NCI-H1417 (cell line): ENCODE results near the gene EPHA8.
A peak's percentile ranks its signal among the peaks of the same experiment; 100 is the strongest.

Experiments used
- DNase-seq, 3 experiments: peaks; one replicate each; lab custom pipeline; 2025; lab: John Stamatoyannopoulos, UW

EPHA8 gene

GRCh38 chr1:22567197-22567596, 3.9 kb downstream of the EPHA8 start:
- DNase-seq: no peak

DNA sequence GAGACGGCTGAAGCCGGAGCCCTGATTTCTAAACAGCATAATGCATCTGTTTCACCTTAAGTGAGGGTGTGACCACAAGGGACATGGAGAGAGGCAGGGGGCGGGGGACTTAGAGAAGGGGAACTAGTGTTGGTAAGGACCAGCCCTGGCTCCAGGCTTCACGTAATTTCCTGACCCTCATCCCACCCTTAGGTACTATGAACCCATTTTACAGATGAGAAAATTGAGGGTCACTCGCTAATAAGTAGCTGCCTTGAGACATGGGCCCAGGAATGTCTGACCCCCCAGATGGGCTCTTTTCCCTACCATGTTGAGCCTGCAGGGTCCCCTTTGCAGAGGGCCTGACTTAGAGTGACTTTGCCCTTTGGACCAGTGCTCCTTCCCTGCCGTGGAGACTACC, 4.7 kb downstream of the EPHA8 start:
- no peak for DNase-seq

- DNase-seq: no peak
These were observed 6.0 kb downstream of the EPHA8 start for GRCh38 chr1:22569269-22569668.

- DNase-seq: no peak
These were observed 7.0 kb downstream of the EPHA8 start for GRCh38 chr1:22570140-22570909.

- DNase-seq: no peak
These were observed 9.5 kb downstream of the EPHA8 start for GRCh38 chr1:22572818-22573217.

DNA sequence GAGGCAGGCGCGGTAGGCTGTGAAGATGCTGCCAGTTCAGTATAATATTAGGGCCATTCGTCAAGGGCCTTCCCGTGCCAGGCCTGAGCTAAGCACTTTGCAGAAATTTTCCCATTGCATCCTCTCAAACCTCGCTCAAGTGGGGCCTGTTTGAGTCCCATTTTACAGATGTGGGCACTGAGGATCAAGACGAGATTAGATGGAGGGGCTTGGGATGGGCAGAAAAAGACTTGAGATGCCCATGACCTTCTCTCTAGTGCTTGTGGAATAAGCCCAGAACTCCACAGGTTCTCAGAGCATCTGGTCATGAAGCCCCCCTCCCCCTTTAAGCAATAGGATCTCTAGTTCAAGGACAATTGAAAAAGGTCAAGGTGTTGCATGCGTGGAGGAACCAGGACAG, 9.9 kb downstream of the EPHA8 start:
- DNase-seq: no peak

GRCh38 chr1:22575532-22576149, 12.4 kb downstream of the EPHA8 start:
- no peak for DNase-seq

- no peak for DNase-seq
These were observed 12.9 kb downstream of the EPHA8 start for GRCh38 chr1:22576150-22576544.

DNA sequence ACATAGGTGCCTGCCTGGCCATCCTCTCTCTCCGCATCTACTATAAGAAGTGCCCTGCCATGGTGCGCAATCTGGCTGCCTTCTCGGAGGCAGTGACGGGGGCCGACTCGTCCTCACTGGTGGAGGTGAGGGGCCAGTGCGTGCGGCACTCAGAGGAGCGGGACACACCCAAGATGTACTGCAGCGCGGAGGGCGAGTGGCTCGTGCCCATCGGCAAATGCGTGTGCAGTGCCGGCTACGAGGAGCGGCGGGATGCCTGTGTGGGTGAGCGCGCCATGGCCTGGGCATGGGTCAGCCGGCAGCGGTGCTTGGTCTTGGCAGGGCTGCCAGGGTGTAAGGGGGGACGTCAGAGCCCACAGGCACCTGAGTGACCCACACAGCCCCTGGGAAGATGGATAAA, 13.3 kb downstream of the EPHA8 start:
- no peak for DNase-seq

- DNase-seq: no peak
These were observed 15.6 kb downstream of the EPHA8 start for GRCh38 chr1:22578732-22579361.

DNA sequence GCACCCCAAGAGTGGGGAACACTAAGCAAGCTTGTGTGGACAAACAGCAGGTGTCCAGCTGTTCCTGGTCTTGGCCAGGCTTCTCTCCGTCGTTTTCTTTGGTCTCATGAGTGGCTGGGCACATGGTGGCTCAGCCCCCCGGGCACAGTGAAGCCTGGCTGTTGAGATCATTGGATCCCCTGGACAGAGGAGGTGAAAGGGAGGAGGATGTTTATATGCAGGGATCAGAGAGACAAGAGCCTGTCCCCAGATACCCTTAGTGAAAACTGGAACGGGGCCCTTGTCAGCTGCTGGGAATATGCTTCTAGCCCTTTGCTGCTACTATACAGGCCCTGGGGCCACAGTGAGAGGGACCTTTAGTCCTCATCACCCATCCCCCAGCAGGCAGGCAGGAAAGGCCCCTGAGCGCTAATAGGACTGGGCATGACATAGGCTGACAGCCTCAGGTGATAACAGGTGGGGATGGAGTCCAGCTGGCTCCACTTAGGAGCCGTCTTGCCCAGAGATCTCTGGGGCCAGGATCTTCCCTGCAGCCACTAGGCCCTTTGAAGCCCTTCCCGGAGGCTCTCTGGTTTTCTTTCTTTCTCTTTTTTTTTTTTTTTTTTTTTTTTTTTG, 16.4 kb downstream of the EPHA8 start:
- DNase-seq: peak in 2 of 3 experiments; percentile 22 to 56

GRCh38 chr1:22582661-22583635, 19.7 kb downstream of the EPHA8 start:
- DNase-seq: peak in 2 of 3 experiments; percentile 76 to 88

DNA sequence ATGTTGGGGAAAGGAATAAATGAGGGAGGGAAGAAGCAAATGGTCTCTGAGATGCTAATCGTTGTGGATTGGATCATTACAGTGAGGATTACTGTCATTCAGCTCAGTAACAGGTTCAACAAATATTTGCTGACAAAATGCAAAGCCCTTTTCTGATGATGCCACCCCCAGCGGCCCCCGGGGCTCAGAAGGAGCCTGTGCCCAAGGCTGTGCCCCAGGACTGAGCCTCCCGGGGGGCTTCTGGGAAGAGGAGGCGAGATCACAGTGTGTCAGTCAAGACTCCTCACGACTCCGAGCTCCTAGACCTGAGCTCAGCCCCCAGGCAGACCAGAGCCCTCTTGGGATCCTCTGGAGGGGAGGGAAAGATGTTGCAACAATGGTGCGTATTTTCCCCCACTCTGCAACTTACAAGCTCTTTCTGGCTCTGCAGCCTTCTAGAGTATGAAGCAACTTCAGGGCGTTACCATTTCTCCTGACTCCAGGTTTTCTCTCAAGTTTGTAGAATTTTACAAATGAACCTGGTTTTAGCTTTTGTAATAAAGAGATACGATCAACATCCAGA, 20.8 kb downstream of the EPHA8 start:
- DNase-seq: no peak

DNA sequence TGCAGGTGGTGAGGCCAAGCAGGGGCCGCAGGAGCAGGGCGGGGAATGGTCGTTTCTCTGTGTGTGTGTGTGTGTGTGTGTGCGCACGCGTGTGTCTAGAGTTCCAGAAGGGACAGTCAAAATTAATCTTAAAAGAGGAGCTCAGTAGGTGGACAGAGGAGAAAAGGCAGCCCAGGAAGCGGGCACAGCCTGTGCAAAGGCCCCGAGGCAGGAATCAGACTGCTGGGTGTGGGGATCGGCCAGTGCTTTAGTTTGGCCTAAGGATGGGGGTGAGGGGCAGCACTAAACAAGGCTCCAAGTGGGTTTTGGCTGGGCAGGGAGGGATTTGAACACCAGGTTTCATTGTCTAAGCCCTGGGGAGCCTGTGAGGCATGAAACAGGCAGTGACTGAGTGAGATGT, 21.7 kb downstream of the EPHA8 start:
- no peak for DNase-seq

GRCh38 chr1:22585471-22585870, 22.2 kb downstream of the EPHA8 start:
- DNase-seq: no peak

DNA sequence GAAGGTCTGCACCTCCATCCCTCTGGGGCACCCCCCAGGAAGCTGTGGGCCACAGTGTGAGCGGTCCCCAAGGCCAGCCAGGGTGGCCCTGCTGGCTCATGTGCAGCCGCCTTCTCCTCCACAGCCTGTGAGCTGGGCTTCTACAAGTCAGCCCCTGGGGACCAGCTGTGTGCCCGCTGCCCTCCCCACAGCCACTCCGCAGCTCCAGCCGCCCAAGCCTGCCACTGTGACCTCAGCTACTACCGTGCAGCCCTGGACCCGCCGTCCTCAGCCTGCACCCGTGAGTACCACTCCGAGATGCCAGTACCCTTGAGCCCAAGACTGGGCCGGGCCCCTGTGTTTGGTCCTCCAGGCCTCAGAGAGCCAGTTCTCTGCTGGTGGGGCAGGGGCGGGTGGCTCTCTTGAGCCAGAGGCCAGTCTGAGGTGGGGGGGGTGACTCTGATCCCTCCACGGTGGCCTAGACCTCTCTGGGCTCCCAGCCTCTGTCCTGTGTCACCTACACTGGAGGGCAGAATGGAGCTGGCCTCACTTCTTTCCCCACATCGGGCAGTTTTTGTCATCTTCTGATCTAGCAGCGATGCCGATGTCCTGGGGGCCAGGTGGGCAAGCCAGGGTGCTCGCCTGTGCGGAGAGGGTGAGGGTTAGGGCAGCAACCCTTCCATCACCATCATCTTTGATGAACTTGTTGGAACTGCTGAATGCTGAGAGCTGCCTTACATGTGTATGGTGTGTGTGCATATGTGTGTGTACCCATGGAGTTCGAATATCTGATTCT, 23.3 kb downstream of the EPHA8 start:
- DNase-seq: peak in 1 of 3 experiments; percentile 5

GRCh38 chr1:22587247-22587646, 24.0 kb downstream of the EPHA8 start:
- DNase-seq: peak in 1 of 3 experiments; percentile 51

DNA sequence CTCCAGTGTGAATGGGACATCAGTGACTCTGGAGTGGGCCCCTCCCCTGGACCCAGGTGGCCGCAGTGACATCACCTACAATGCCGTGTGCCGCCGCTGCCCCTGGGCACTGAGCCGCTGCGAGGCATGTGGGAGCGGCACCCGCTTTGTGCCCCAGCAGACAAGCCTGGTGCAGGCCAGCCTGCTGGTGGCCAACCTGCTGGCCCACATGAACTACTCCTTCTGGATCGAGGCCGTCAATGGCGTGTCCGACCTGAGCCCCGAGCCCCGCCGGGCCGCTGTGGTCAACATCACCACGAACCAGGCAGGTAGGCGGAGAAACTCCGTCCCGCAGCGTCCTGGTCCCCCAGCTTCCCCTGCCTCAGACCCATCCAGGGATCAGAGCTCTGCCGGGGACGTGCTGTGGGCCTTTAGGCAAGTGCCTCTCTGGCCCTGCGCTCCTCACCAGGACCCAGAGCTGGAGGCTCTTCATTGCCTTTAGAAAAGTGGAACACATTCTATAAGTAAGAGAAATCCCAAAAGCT, 25.7 kb downstream of the EPHA8 start:
- DNase-seq: no peak

DNA sequence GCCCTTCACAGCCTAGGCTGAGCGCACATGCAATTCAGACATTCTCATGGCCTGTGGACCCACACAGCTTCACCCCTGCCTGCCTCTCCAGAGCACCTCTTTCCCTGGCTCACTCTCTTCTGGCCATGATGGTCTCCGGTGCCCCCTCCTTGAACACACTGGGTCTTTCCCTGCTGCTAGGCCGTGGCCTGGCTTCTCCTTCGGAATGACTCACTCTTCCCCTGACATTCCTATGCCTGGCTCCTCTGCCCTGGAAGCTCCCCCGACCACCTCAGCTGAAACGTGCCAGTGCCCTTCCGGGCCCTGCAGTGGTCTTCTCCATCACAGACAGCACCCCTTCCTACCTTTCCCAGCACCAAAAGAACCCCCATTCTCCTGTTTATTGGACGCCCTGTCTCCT, 28.3 kb downstream of the EPHA8 start:
- no peak for DNase-seq

DNA sequence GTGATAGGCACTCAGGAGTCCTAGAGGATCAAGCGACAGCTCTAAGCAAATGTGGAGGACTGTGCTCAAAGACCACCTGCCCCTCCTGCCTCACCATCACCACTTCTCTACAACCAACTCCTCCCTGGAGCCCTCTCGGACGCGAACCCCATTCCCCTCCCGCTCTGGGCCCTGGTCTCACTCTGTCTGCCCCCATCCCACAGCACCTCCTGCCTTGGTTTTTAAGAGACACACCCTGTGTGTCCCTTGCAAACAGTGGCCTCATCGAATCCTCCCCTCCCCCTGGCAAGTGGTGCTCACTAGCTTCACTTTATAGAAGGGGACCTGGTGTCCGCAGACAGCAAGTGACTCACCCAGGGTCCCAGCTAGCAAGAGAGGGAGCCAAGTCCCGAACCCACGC, 28.8 kb downstream of the EPHA8 start:
- no peak for DNase-seq
